Inferior parietal cortex (tissue), 1 donor: Measurements from ENCODE around the gene APLF.

Experiments
- DNase-seq: peaks from one replicate; pipeline ENCODE4 v3.0.0-alpha.2; 2016; ENCODE audit errors: extremely low spot score

Gene APLF, protein sequence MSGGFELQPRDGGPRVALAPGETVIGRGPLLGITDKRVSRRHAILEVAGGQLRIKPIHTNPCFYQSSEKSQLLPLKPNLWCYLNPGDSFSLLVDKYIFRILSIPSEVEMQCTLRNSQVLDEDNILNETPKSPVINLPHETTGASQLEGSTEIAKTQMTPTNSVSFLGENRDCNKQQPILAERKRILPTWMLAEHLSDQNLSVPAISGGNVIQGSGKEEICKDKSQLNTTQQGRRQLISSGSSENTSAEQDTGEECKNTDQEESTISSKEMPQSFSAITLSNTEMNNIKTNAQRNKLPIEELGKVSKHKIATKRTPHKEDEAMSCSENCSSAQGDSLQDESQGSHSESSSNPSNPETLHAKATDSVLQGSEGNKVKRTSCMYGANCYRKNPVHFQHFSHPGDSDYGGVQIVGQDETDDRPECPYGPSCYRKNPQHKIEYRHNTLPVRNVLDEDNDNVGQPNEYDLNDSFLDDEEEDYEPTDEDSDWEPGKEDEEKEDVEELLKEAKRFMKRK

DNA sequence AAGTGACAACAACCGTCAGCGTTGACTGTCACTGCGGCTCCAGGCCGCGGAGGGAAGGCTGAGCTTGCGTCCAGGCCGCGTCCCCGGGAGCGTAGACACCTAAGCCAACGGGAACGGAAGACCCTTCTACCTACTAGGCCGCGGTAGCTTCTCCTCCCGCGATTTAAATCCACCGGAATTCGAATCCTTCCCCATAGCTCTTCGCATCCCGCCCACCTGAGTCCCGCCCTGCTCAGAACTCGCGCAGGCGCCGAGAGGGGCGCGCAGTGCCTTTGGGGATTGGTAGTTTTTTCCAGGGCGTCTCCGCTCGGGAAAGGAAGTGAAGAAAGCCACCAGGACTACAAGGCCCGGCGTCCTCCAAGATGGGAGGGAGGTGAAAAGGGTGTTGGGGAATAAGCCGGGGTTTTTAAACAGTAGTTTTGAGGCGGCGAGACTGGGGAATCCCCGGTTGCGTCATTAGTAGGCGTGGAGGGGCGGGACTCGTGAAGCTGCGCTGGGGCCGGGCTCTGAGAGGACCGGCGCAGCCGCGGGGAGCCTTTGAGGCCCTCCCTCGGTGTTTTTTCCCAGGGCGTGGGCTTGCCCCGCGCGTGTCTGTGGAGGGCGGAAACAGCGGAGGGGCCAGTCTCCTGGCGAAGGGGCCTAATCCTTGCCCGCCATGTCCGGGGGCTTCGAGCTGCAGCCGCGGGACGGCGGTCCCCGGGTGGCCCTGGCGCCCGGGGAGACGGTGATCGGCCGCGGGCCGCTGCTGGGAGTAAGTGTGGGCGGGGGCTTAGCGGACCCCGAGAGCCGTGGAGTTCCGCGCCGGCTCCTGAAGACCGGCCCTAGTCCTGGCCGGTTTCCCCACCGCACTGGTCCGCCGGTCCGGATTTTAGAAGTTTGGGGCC lies at the start of gene APLF, which contains the start of gene FBXO48:
TSS of gene APLF (plus strand) at position 509 of the 884 bp plus-strand sequence. CDS start at position 656, 147 bp downstream.
TSS of gene FBXO48 (minus strand) at position 218 of the 884 bp plus-strand sequence. CDS start 2,149 bp downstream, outside the sequence.
- DNase-seq = peak; percentile 98

- no peak for DNase-seq
These were observed 49.5 kb upstream of the APLF start for GRCh38 chr2:68417926-68418325.

- peak; percentile 59 for DNase-seq
These were observed 49.0 kb upstream of the APLF start for GRCh38 chr2:68418419-68418818.

DNA sequence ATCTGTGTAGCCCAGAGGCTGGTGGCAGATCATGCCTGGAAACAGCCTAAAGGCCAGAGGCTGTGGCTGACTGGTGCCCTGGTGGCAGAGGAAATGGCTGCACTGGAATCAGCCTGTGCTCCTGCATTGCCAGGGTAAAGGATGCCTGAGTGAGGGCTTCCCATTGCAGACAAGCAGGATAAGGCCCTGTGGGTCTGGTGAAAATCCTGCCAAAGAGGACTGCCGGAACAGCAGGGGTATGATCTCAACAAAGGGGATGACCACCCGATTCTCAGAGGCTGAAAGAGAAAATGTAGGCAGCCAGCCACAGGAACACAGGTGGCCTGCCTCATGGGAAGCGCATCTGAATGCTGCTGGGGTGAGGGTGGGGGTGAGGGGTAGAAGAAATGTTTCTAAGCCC lies 48.5 kb upstream of the APLF start:
- no peak for DNase-seq

DNA sequence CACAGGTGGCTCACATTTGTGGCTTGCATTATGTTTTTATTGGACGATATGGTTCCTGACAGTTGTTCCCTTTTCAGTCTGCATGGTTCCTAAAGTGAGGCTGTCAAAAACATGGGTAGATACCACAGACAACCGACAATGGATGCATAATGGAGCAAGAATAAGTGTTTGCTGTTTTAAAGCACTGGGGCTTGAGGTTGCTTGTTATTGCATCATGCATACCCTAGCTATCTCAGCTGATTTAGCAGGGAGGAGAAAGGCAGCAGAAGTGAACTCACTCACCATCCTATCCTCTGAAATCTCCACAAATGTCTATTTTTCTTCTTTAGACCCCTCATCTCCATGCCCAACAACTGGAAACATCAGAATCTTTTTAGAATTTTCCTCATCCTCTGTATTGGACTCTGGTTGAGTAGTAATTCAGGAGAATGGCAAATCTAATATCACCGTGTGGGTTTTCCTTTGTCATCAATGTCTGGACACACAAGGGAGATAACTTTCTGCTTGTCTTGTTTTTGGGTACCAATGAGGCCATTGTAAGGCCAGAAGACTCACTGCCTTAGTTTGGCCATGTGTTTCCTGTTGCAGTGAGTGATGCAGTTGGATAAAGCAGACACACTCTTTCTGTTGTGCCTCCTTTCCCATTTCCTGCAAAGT lies 47.0 kb upstream of the APLF start:
- no peak for DNase-seq

DNA sequence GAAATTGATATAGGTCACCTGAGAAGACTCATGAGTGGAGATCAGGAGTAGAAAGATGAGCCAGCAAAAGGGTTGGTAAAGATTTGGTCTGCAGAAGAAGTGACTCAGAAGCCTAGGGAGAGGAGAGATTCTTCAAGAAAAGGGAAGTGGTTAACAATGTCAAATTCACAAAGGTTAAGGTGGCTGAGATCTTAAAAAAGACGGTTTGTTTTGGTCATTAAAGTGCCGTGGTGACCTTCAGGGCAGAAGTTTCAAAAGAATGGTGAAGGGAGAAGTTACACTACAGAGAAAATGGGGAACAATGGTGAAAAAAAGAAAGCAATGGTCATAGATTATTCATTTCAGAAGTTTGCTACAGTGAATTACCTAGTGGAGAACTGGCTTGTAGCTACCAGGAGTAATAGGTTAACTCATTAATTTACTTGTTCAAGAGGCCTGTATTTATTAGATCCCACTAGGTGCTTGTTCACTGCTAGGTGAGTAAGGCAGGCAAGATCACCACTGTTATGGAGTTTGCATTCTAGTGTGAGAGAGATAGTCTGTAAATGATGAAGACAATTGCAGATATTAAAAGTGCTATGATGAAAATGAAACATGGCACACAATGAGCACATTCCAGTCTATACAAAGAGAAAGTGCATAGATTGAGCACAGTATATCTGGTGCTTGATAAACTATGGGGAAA lies 43.3 kb upstream of the APLF start:
- DNase-seq = no peak

GRCh38 chr2:68425503-68425902 lies 41.9 kb upstream of the APLF start:
- no peak for DNase-seq

DNA sequence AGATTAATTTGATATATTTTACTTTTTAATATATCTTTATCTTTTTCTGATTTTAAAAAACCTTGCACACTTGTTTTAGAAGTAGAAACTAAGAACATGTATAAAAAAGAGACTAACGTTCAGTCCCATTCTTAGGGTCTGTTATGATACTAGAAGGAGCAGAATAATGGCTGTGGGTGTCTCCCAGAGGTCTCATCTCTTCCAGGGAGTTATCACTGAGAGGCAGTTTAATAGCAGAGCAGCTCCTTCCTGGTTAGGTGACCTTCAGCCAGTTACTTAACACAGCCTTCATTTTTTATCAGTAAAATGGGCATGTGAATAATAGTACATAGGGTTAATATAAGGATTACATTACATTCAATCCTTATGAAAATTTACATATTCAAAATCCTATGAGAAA lies 40.9 kb upstream of the APLF start:
- no peak for DNase-seq

DNA sequence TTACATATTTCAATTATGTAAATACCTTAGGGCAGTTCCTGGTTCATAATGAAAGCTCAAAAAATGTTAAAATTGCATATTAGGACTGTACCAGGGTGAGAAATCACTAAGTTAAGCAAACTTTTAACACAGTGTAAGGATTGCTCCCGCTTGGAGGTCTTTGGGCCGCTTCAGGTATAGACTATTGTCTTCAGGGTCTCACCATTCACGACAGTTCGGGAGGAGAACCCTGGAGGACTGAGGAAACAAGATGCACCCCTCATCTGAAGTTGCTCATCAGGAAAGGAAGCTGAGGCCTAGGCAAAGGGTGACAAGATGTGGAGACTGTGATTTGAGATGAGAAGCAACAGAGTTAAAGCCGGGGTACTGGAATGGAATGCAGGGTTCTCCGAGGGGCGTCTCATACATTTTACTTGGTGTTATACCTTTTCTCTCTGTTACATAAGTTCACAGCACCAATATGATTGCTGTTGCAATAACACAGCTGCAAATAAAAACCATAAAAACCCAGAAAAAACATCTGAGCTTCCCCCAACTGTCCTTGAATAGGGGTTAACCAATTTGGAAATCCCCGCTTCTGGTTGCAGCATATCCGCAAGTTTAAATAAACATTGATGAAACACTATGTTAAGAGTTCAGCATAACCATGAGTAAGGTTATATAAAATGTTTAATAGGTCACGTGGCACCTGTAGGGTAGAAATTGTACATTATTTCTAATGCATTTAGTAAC lies 40.4 kb upstream of the APLF start:
- no peak for DNase-seq

GRCh38 chr2:68428126-68428525 lies 39.3 kb upstream of the APLF start:
- DNase-seq = no peak

DNA sequence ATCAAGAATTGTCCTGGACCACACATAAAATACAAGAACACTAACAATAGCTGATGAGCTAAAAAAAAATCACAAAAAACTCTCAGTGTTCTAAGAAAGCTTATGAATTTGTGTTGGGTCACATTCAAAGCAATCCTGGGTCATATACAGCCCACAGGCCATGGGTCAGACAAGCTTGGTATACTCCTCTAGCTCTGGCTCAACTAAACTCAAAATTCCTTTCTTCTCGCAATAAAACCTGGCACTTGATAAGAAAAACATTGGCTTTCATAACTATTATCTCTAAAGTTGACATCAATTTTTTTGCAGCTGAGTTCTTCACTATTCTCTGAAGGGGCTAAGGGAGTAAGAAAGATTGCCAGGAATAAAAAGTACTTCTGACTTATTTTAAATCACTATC lies 38.6 kb upstream of the APLF start:
- DNase-seq = no peak

DNA sequence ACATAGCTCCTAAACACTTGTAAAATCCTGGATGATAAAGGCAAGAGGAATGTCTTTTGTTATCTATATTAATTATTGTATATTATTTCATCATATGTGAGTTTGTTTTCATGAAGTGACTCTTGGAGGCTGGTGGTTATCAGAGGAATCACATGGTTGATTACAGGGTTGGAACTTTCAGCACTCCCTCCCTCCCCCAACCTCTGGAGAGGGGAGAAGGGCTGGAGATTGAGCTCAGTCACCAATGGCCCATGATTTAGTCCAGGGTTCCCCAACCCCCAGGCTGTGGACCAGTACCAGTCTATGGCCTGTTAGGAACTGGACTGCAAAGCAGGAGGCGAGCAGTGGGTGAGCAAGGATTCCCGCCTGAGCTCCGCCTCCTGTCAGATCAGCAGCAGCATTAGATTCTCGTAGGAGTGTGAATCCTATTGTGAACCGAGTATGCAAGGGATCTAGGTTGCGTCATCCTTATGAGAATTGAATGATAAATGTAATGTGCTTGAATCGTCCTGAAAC lies 38.0 kb upstream of the APLF start:
- DNase-seq = no peak

DNA sequence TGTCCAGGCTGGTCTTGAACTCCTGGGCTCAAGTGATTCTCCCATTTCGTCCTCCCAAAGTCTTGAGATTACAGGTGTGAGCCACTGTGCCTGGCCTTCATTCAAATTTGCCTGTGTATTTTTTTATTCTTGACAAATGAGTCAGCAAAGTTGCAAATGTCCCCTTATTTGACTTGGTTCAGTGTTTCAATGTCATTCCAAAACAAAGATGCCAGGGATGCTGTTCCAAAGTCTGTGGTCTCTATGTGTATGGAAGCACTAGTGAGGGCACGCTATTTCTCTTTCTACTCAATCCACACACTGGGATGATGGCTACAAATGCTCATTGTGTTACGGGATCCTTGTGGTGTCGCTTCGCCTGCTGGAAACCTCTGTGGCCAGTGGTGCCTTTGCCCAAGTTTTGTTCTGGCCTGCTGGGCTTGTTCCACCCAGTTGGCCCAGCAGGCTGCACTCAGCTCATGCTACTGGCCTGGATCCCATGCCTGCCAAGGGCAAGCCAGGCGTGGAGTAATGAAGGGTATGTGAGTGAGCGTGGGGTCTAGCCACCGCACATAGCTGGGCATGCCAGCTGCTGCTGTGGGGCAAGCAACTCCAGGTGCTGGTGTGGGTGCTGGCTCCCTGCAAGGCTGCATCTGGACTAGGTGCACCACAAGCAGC lies 35.9 kb upstream of the APLF start:
- DNase-seq = no peak

DNA sequence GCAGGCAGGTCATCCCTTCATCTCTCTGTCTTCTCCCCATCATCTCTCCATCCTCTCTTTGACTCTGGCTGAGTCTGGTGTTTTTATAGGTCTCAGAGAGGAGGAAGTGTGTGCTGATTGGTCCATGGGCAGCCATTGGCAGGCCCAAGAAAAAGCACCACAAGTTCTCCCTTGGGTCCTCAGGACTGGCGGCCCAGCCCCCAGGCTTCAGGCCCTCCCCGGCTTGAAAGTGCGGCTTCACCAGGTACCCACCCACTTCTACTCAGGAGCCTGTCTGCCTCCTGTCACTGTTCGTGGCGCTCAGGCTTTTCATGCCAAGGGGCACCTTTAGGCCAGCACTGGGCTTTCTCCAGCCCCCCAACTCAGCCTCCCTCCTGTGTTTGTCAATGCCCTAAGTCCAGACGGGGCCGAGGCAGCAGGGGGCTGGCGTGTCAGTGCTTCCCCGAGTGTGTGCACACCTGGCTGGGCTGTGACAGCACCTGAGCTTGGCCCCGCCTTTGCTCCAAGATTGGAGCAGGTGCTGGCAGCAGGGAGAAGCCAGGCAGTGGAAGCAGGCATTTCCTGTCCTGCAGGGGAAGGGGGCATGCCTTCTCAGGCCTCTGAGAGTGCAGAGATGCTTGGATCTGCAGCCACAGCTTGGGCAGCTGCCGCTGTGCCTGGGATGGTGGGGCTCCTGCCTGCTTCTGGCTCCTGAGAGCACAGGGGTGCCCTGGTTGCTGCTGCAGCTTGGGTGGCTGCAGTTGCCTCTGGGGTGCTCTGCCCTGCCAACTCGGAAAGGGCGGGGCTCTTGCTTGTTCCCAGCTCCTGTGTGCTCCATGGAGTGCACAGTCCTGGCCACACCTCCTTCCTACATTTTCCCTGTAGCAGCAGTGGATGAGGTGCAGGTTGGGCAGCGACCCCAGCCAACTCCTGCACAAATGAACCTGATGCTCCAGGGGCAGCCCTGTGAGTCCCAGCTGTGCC lies 34.4 kb upstream of the APLF start:
- no peak for DNase-seq

- DNase-seq = no peak
These were observed 32.4 kb upstream of the APLF start for GRCh38 chr2:68434981-68435380.

GRCh38 chr2:68435615-68436014 lies 31.8 kb upstream of the APLF start:
- DNase-seq = no peak

GRCh38 chr2:68436270-68436669 lies 31.1 kb upstream of the APLF start:
- DNase-seq = no peak

DNA sequence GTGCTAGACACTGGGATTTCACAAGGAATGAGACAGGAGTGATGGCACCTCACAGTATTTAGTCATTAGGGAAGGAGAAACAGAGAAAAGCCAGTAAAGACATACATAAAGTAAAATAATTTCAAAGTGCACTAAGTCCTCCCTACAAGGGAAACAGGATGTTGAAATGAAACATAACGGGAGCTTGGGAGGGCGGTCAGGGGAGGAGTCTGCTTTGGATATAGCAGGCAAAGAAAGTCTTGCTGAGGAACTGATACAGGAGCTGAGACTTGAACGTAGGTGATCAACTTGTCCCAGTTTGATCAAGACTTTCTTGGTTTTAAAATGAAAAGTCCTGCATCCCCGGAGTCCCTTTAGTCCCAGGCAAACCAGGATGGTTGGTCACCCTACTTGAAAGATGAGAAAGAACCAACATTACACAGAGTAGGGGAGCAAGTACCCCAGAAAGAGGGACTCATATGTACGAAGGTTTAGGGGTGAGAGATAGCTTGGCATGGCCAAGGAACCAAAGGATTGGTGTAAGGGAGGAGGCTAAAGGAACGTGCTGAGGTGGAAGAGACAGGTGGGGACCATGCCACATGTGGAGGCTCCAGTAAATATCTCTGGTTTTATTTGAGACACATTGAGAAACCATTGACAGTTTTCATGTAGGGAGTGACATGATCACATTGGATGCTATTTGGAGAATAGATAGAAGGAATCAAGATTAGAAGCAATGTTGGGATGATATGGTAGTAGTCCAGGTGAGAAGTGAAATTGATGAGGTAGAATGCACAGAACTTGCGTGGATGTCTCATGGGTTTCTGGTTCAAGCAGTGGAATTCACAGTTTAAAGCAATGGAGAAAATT lies 28.7 kb upstream of the APLF start:
- DNase-seq = no peak
